Measurements from ENCODE around the gene LHFPL5.

DNA sequence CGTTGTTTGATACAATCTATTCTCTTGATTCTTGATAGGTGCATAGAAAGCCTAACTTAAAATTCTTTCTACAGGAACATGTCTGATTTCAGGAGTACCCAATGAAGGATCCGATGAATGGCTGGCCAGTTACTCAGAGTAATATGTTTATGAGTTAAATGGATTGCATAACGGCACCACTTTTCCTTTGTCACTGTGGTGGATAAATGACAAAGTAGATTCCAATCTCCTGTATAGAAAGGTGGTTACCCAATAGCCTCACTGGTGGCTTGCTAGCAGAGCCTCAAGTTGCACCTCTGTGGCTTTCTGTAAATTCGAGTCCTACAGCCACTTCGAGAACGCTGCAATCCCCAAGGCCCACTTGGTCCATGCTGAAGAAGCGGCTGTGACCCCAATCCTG is 28.4 kb downstream of the LHFPL5 start:
- no peak for TF ChIP-seq EP300 (IDR thresholded peaks at IDR 0.05; ENCODE audit: borderline replicate concordance)
- TF ChIP-seq, protein P1, sequence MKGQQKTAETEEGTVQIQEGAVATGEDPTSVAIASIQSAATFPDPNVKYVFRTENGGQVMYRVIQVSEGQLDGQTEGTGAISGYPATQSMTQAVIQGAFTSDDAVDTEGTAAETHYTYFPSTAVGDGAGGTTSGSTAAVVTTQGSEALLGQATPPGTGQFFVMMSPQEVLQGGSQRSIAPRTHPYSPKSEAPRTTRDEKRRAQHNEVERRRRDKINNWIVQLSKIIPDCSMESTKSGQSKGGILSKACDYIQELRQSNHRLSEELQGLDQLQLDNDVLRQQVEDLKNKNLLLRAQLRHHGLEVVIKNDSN (IDR thresholded peaks at IDR 0.05): no peak
- no peak for TF ChIP-seq TCF12 (IDR thresholded peaks at IDR 0.05; ENCODE audit: low read depth)
- TF ChIP-seq RAD21 (IDR thresholded peaks at IDR 0.05; ENCODE audit: low read depth): no peak
- no peak for TF ChIP-seq TEAD4 (IDR thresholded peaks at IDR 0.05)
- TF ChIP-seq CEBPB (IDR thresholded peaks at IDR 0.05): no peak
- TF ChIP-seq CREB1 (IDR thresholded peaks at IDR 0.05; ENCODE audit: low read depth): no peak
- TF ChIP-seq, protein P2, sequence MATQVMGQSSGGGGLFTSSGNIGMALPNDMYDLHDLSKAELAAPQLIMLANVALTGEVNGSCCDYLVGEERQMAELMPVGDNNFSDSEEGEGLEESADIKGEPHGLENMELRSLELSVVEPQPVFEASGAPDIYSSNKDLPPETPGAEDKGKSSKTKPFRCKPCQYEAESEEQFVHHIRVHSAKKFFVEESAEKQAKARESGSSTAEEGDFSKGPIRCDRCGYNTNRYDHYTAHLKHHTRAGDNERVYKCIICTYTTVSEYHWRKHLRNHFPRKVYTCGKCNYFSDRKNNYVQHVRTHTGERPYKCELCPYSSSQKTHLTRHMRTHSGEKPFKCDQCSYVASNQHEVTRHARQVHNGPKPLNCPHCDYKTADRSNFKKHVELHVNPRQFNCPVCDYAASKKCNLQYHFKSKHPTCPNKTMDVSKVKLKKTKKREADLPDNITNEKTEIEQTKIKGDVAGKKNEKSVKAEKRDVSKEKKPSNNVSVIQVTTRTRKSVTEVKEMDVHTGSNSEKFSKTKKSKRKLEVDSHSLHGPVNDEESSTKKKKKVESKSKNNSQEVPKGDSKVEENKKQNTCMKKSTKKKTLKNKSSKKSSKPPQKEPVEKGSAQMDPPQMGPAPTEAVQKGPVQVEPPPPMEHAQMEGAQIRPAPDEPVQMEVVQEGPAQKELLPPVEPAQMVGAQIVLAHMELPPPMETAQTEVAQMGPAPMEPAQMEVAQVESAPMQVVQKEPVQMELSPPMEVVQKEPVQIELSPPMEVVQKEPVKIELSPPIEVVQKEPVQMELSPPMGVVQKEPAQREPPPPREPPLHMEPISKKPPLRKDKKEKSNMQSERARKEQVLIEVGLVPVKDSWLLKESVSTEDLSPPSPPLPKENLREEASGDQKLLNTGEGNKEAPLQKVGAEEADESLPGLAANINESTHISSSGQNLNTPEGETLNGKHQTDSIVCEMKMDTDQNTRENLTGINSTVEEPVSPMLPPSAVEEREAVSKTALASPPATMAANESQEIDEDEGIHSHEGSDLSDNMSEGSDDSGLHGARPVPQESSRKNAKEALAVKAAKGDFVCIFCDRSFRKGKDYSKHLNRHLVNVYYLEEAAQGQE (IDR thresholded peaks at IDR 0.05; ENCODE audit: low read depth): no peak
- TF ChIP-seq ZBTB7A (IDR thresholded peaks at IDR 0.05; ENCODE audit: low read depth): no peak

All from Ishikawa (cell line).